HG02763 (cell line): ENCODE measurements around the gene WDR81.
"Not testable (repeated sequence)": the region's sequence is repeated elsewhere in the genome, so short reads cannot be mapped to it uniquely, and the experiment has no call there.

ENCODE experiments used
- ATAC-seq: cut with Tn5 transposase; IDR thresholded peaks from one replicate; pipeline ENCODE4 v1.9.1; 2021; ENCODE audit warnings: mild to moderate bottlenecking, moderate library complexity; ENCODE audit not compliant: unreplicated experiment

WDR81 gene

DNA sequence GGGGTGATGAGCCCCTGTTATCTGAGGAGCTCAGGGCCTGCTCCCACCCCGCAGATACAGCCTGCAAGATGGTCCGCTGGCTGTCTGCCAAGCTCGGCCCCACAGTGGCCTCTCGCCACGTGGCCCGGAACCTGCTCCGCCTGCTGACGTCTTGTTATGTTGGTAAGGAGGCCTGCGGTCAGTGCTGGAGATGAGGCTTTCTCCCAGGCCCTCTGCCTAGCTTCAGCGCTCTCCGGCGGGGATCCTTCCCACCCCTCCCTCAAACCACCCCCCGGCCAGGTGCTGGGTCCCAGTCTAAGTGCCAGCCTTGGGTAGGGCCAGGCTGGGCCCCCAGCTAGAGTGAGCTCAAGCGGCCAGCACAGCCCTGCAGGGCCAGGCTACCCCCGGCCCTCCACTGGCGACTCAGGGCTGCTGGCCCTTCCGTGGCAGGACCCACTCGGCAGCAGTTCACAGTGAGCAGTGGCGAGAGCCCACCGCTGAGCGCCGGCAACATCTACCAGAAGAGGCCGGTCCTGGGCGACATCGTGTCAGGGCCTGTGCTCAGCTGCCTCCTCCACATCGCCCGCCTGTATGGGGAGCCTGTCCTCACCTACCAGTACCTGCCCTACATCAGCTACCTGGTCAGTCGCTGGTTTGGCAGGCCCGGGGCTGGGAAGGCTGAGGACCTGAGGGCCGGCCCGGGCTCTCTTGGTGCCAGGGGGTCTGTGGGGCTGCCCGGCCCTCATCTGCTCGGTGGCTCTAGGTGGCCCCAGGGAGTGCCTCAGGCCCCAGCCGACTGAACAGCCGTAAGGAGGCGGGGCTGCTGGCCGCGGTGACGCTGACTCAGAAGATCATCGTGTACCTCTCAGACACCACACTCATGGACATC lies 6.1 kb downstream of the WDR81 start:
- no peak for ATAC-seq

DNA sequence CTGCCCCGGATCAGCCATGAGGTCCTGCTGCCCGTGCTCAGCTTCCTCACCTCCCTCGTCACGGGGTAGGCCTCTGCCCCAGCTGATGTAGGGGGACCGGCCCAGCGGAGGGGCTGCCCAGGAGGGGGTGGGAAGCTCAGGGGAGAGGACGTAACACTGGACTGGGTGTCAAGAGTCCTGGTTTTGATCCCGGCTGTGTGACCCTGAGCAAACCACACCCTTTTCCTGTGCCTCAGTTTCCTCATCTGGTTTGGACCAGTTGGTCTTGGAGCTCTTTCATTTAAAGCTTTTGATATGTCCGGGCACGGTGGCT lies 6.6 kb downstream of the WDR81 start:
- no peak for ATAC-seq

GRCh38 chr17:1732241-1732832 lies 7.8 kb downstream of the WDR81 start:
- ATAC-seq: no peak

DNA sequence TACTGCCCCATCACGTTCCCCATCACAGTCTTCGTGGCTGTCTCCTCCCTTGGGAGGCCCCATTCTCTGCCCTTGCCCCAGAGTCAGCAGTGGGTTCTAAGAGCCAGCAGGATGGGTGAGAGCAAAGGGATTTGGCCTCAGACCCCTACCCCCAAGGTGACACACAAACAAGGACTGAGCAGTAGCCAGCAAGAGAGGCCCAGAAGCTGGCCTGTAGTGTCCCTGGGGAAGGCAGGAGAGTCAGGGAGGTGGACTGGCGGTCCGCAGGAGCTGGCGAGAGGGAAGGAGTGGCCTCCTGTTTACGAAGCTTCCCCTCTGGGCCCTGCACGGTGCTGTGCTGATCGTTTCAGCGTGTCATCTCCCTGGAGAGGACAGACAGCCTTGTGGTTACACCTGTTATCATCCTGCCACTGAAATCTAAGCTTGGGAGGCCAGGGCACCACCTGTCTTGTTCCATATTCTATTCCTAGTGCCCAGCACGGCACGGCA lies 8.4 kb downstream of the WDR81 start:
- ATAC-seq: no peak

DNA sequence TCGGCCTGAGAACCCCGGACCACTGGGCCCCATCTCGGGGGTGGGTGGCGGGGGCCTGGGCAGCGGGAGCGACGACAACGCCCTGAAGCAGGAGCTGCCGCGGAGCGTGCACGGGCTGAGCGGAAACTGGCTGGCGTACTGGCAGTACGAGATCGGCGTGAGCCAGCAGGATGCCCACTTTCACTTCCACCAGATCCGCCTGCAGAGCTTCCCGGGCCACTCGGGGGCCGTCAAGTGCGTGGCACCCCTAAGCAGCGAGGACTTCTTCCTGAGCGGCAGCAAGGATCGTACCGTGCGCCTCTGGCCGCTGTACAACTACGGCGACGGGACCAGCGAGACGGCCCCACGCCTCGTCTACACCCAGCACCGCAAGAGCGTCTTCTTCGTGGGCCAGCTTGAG lies 9.3 kb downstream of the WDR81 start:
- ATAC-seq: no peak

- no peak for ATAC-seq
Measured at GRCh38 chr17:1735418-1735817, 10.9 kb downstream of the WDR81 start.

DNA sequence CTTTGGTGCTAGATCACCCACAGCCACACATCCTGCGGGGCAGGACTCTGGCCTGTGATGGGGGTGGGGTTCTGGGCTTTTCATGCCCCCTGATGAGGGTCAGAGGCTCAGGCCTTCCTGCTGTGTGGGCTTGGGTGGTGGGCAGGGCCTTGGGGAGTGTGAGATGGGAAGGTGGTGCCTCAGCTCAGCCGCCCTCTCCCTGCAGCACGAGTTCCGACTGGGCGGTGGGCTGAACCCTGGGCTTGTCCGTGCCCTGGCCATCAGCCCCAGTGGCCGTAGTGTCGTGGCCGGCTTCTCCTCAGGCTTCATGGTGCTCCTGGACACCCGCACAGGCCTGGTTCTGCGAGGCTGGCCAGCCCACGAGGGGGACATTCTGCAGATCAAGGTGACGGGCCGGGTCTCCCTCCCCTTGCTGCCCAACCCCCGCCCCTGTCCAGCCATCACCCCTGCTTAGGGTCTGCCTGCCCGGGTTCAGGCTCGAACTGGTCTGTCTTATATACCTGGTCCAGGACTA lies 11.4 kb downstream of the WDR81 start:
- ATAC-seq: no peak

GRCh38 chr17:1736348-1737281 lies 12.1 kb downstream of the WDR81 start:
- ATAC-seq: no peak

DNA sequence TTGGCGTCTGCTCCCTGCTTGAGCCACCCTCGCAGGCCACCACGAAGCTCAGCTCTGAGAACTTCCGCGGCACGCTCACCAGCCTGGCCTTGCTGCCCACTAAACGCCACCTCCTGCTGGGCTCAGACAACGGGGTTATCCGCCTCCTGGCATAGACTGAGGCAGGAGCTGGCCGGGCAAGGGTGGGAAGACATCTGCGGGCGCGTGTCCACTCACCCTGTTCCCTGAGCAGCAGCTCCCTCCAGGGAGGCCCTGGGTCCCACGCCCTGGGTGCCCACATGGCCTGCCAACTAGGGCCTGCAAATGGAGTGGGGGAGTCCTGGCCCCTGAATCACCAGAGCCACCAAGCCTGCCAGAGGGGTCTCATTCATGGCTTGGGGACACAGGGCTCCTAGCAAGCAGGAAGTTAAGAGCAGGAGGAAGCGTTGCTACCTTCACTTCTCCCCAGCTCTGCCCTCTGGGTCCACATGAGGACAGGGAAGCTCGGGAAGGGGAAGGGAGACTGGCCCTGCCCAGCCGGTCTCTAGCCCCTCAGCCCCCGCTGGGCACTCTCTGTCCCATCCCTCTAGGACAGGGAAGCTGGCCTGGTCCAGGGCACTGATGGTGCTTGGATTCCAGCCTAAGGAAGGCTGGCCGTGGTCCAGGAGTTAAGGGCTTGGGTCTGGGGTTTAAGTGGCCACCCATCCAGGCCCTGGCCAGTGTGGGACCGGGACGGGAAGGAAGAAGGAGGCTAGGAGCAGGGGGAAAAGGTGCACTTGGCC lies 13.2 kb downstream of the WDR81 start:
- no peak for ATAC-seq

DNA sequence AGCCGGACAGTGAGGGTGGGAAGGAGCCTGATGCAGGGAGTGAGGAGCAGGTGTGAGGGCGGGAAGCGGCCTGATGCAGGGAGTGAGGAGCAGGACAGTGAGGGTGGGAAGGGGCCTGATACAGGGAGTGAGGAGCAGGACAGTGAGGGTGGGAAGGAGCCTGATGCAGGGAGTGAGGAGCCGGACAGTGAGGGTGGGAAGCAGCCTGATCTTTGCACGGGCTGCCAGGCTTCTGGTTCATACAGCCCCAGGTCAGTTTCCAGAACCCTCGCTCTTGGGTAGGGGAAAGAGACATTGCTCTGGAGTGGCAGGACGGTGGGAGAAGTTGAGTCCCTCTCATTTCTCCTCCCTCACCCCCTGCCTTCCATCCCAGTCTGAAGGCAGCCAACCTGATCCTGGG lies 17.4 kb downstream of the WDR81 start:
- not testable (repeated sequence) for ATAC-seq

- no peak for ATAC-seq
Measured at GRCh38 chr17:1742371-1743087, 18.0 kb downstream of the WDR81 start, which contains the start of gene SERPINF2. SERPINF2 (plus strand) TSS chr17:1742871; CDS start chr17:1744996, 2,125 bp downstream.

GRCh38 chr17:1743088-1743439 lies 18.6 kb downstream of the WDR81 start:
- ATAC-seq: no peak

DNA sequence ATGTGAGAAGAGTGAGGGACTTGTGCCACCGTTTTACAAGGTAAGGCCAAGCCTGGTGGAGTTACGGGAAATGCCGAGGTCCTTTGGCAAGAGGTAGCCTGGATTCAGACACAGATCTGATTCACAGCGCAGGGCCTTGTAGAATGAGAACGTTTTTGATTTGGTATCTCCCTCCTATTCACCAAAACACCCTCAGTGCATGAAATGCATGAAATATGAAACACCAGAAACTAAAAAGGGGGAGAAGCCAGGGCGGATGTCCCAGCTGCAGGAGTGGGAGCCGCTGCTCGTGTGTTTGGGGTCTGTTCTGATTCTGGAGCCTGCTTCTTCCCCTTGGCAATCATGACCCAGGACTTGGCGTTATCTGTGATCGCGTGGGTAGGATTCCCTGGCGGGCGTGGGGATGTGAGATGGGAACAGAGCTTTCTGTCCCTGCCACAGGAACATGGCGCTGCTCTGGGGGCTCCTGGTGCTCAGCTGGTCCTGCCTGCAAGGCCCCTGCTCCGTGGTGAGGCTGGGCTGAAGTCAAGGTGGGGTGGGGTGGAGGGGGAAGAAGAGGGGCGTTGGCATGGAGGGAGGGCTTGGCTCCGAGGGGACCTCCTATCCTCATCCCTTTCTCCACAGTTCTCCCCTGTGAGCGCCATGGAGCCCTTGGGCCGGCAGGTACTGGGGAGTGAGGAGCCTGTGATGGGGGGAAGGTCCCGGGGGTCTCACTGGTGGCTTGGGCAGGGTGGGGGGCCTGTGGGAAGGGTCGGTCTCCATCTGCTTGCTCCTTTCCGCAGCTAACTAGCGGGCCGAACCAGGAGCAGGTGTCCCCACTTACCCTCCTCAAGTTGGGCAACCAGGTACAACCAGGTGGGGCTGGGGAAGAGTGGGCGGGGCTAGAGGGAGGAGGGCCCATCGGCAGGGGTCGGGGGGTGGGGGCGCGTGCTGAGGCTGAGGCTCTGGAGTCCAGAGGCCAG lies 20.3 kb downstream of the WDR81 start:
- no peak for ATAC-seq

GRCh38 chr17:1745513-1746020 lies 21.1 kb downstream of the WDR81 start:
- ATAC-seq: no peak

GRCh38 chr17:1746975-1747543 lies 22.6 kb downstream of the WDR81 start:
- no peak for ATAC-seq

DNA sequence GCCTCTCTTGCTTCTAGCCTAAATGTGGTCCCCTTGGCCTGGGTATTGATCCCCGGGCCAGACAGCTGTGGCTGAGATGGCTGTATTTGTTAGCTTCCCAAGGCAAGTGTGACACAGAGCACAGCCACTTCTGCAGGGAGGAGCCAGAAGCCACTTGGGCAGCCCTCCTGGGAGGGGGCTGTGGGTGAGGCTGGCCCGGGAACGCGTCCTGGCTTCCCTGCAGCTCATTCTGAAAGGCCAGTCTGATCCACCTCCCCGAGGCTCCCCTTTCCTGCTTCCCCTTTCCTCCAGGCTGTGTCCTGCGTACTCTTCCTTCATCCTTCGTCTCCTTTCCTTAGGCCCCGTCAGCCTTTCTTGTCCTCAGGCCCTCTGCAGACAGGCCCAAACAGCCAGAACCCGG lies 26.1 kb downstream of the WDR81 start:
- no peak for ATAC-seq

GRCh38 chr17:1752425-1753262 lies 28.1 kb downstream of the WDR81 start:
- ATAC-seq: no peak
